Measurements from ENCODE around the gene ZNF565.
"Not testable (repeated sequence)": the region's sequence is repeated elsewhere in the genome, so short reads cannot be mapped to it uniquely, and the experiment has no call there.

ZNF565 gene

GRCh38 chr19:36149673-36150406 lies 64.6 kb downstream of the ZNF565 start:
- DNase-seq = no peak

DNA sequence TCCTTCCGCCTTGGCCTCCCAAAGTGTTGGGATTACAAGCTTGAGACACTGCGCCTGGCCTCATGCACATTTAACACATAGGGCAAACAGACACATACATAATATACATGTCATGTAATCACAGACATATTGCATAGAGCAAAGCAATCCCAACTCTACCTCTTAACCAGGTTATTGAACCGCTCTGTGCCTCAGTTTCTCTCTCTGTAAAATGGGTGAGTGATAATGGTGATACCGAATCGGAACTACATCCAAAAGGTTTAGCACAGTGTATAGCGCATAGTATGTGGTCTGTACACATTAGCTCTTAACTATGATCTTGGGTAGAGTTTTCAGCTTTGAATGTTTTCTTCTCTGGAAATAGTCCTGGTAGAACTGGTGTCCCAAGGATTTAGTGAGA lies 69.8 kb downstream of the ZNF565 start:
- DNase-seq = no peak

GRCh38 chr19:36142496-36142895 lies 72.0 kb downstream of the ZNF565 start:
- no peak for DNase-seq

- DNase-seq = no peak
Measured at GRCh38 chr19:36142046-36142445, 72.4 kb downstream of the ZNF565 start.

- peak; percentile 85 for DNase-seq
Measured at GRCh38 chr19:36141039-36141927, 73.2 kb downstream of the ZNF565 start.

- DNase-seq = peak; percentile 47
Measured at GRCh38 chr19:36140304-36141038, 74.0 kb downstream of the ZNF565 start.

DNA sequence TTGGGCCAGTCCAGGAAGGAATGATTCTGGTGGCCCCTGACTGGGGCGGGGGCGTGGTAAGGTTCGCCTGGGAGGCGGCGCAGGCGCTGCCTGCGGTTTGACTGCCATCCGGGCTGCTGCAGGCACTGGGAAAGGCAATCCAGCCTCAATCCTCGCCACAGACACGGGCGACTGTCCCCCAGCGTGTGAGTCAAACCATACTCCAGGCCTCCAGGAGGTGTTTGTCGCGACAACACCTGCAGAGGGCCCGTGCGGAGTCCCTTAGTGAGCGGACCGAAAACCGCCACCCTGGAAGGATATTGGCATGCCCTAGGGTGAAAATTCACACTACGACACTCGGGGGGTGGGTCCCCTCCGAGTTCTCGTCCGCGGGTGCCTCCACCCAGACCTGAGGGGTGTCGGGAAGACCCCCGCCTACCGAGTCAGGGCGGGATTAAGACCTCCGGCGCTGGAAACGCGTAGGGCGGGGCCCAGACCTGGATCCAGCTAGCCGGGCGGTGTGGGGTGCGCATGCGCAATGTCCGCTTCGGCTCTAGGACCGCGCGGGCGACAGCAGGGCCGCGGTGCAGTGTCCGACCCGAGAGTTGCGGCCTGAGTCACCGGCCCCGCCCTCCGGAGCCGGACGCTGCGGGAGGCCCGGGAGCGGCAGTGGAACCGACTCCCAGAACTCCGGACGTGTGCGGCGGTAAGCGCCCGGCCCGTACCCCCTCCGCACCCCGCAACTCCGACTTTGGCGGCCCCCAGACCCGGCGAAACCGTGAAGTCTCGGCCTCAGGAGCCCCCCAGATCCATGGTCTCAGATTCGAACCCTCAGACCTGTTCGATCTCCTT lies 74.8 kb downstream of the ZNF565 start, which contains the start of gene CAPNS1:
Gene CAPNS1 (plus strand): TSS at position 594 of the 831 bp plus-strand sequence. CDS start 946 bp downstream, outside the sequence.
- peak; percentile 88 for DNase-seq

DNA sequence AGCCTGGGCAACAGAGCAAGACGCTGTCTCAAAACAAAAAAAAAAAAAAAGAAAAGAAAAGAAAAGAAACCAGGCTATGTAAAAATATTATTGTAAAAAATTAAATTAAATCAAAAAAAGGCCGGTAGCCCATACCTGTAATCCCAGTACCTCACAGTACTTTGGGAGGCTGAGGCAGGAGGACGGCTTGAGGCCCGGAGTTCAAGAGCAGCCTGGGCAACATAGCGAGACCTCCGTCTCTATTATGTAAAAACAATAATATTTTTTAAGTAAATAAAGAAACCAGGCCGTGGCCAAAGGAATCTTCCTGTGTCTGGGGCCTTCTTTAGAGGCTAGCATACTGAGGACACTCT lies 75.4 kb downstream of the ZNF565 start:
- DNase-seq = no peak

DNA sequence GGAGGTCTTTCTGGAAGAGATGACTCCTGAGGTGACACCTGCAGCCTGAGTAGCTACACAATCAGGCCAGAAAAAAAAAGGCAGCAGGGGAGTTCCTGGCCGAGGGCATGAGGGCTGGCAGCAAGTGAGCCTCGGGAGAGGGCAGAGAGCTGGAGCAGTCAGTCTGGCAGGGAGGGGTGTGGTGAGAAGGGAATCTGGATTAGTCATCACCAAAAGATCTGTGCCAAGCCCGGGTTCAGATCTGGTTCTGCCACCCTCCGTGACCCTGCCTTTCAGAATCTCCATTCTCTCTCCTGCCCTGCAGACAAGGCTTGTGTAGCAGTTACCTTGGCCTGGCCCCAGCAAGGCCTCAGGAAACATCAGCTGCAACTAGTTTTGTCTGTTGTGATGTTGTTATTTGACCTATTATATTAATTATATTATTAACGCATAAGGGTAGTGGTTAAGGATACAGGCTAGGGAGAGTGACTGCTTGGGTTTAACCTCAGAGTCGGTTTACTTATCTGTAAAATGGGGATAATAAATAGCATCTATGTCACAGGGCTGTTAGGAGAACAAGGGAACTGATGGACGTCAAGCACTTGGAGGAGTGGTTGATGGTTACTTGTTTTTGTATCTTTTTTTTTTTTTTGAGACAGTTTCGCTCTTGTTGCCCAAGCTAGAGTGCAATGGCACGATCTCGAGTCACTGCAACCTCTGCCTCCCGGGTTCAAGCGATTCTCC lies 77.3 kb downstream of the ZNF565 start:
- DNase-seq = no peak

DNA sequence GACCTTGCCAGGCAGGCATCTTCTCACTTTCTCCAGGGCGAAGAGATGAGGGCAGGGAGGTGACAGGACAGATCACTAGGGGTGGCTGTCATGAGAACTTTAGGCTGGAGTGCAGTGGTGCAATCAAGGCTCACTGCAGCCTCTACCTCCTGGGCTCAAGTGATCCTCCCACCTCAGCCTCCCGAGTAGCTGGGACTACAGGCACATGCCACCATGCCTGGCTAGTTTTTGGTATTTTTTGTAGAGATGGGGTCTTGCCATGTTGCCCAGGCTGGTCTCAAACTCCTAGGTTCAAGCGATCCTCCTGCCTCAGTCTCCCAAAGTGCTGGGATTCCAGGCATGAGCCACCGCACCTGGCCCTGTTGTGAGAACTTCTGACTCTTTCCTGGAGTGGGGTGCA lies 79.6 kb downstream of the ZNF565 start:
- DNase-seq = not testable (repeated sequence)

Data from activated naive CD4-positive, alpha-beta T cell treated with anti-CD3 and anti-CD28 coated beads, Interleukin-2, amount 50 U/mL, for 16 hours (primary cell).